Erythroblast (primary cell): Measurements from ENCODE around the gene ASCC1.

Experiments used
- DNase-seq, 2 experiments: peaks; one replicate each; lab custom pipeline; 2025; lab: John Stamatoyannopoulos, UW
- GATA1 ChIP-seq: IDR thresholded peaks from 2 replicates; pipeline ENCODE4 v1.6.1; 2011; ENCODE audit warnings: low read depth, mild to moderate bottlenecking, control low read depth, low read length, moderate library complexity
- POLR2A ChIP-seq: IDR thresholded peaks from 2 replicates; pipeline ENCODE4 v1.6.1; 2011; ENCODE audit warnings: mild to moderate bottlenecking, low read length

ASCC1 gene

GRCh38 chr10:72107325-72108003 is 108.6 kb downstream of the ASCC1 start:
- DNase-seq: no peak

GRCh38 chr10:72106896-72107295 is 109.2 kb downstream of the ASCC1 start:
- DNase-seq: no peak
- TF ChIP-seq GATA1: no peak
- TF ChIP-seq POLR2A: no peak

More at GRCh38 chr10:72107325-72108003, 108.6 kb downstream of the ASCC1 start:
- no peak for TF ChIP-seq GATA1
- no peak for TF ChIP-seq POLR2A

GRCh38 chr10:72106154-72106849 is 109.8 kb downstream of the ASCC1 start:
- no peak for DNase-seq
- no peak for TF ChIP-seq GATA1
- TF ChIP-seq POLR2A: no peak

GRCh38 chr10:72105710-72106109 is 110.4 kb downstream of the ASCC1 start:
- TF ChIP-seq POLR2A: no peak

GRCh38 chr10:72105098-72105475 is 111.0 kb downstream of the ASCC1 start:
- TF ChIP-seq GATA1: no peak
- no peak for TF ChIP-seq POLR2A
- DNase-seq: no peak

More at GRCh38 chr10:72105710-72106109, 110.4 kb downstream of the ASCC1 start:
- no peak for DNase-seq

- no peak for DNase-seq
- TF ChIP-seq GATA1 (no peak), POLR2A (no peak)
Observed at GRCh38 chr10:72104472-72105097, 111.5 kb downstream of the ASCC1 start.

- DNase-seq: no peak
- TF ChIP-seq POLR2A: no peak
- no peak for TF ChIP-seq GATA1
Observed at GRCh38 chr10:72099600-72099921, 116.5 kb downstream of the ASCC1 start.

- DNase-seq: no peak
- TF ChIP-seq POLR2A (no peak), GATA1 (no peak)
Observed at GRCh38 chr10:72098836-72099599, 117.1 kb downstream of the ASCC1 start.

- no peak for DNase-seq
- no peak for TF ChIP-seq POLR2A
- no peak for TF ChIP-seq GATA1
Observed at GRCh38 chr10:72098301-72098835, 117.7 kb downstream of the ASCC1 start.

GRCh38 chr10:72097448-72098300 is 118.4 kb downstream of the ASCC1 start:
- TF ChIP-seq POLR2A (no peak), GATA1 (no peak)
- peak; percentile 34 to 38 for DNase-seq

GRCh38 chr10:72096115-72097000 is 119.7 kb downstream of the ASCC1 start:
- TF ChIP-seq GATA1: no peak
- TF ChIP-seq POLR2A: no peak
- DNase-seq: no peak

GRCh38 chr10:72095195-72095594 is 120.9 kb downstream of the ASCC1 start:
- DNase-seq: no peak
- TF ChIP-seq POLR2A: no peak
